HG03558 (cell line): ENCODE data around the gene MON1A.

Source experiments
- ATAC-seq: cut with Tn5 transposase; IDR thresholded peaks from one replicate; pipeline ENCODE4 v1.9.1; 2021; ENCODE audit warnings: moderate number of reproducible peaks; ENCODE audit not compliant: unreplicated experiment; ENCODE audit errors: extremely low read depth

The MON1A gene

GRCh38 chr3:49859576-49860305, 69.9 kb downstream of the MON1A start:
- no peak for ATAC-seq
